ENCODE measurements around the gene CASP9. TPM values are rescaled to one million over a fixed set of nuclear protein-coding genes. Genes with fewer than 3 reads are reported as not detected.

Gene CASP9
- 15.5 TPM for polyA plus RNA-seq (2013, experiment 1 of 4)
- polyA plus RNA-seq (2013, experiment 2 of 4), result 19.8 TPM
- 13.4 TPM for polyA plus RNA-seq (2013, experiment 3 of 4)
- 16.2 TPM for polyA plus RNA-seq (2013, experiment 4 of 4)

- Histone ChIP-seq H3K27ac (ENCODE audit: insufficient read depth, low read depth, low read length, poor library complexity, severe bottlenecking) (peak within 1 kb of the TSS; percentile 98), H3K4me1 (ENCODE audit: control insufficient read depth, insufficient read depth, low read length) (peaks cover 16% of the 10 kb centered on the region), H3K36me3 (ENCODE audit: control insufficient read depth, insufficient read depth, low read length) (no peaks in the 10 kb centered on the region), H3K9me3 (ENCODE audit: control insufficient read depth, low read length) (no peaks in the 10 kb centered on the region), H3K4me3 (ENCODE audit: insufficient read depth, low read depth, low read length) (peak within 1 kb of the TSS; percentile 80), H3K27me3 (ENCODE audit: control insufficient read depth, insufficient read depth, low read length, poor library complexity, severe bottlenecking) (no peaks in the 10 kb centered on the region)
- WGBS, 2 experiments, result 0 to 1% methylated on average over 27 of the region's 27 CpGs
Observed at GRCh38 chr1:15524021-15524282, at the start of gene CASP9. CASP9 (minus strand) TSS chr1:15524215; CDS start chr1:15524200, 15 bp downstream.

GRCh38 chr1:15573477-15573876, 49.5 kb upstream of the CASP9 start:
- H3K4me3 ChIP-seq (ENCODE audit: insufficient read depth, low read depth, low read length), result no peak overlapping the region
- no peaks in the 10 kb centered on the region for H3K9me3 ChIP-seq (ENCODE audit: control insufficient read depth, low read length)
- peaks cover 3% of the 10 kb centered on the region for H3K36me3 ChIP-seq (ENCODE audit: control insufficient read depth, insufficient read depth, low read length)
- 62 to 69% methylated on average over 9 of the region's 9 CpGs for WGBS, 2 experiments
- peaks cover 1% of the 10 kb centered on the region for H3K4me1 ChIP-seq (ENCODE audit: control insufficient read depth, insufficient read depth, low read length)
- H3K27ac ChIP-seq (ENCODE audit: insufficient read depth, low read depth, low read length, poor library complexity, severe bottlenecking), result no peak overlapping the region
- H3K27me3 ChIP-seq (ENCODE audit: control insufficient read depth, insufficient read depth, low read length, poor library complexity, severe bottlenecking), result no peaks in the 10 kb centered on the region

GRCh38 chr1:15571266-15571665, 47.3 kb upstream of the CASP9 start:
- no peaks in the 10 kb centered on the region for H3K27me3 ChIP-seq (ENCODE audit: control insufficient read depth, insufficient read depth, low read length, poor library complexity, severe bottlenecking)
- H3K9me3 ChIP-seq (ENCODE audit: control insufficient read depth, low read length), result no peaks in the 10 kb centered on the region
- no peak overlapping the region for H3K27ac ChIP-seq (ENCODE audit: insufficient read depth, low read depth, low read length, poor library complexity, severe bottlenecking)
- H3K4me3 ChIP-seq (ENCODE audit: insufficient read depth, low read depth, low read length), result no peak overlapping the region
- H3K4me1 ChIP-seq (ENCODE audit: control insufficient read depth, insufficient read depth, low read length), result no peaks in the 10 kb centered on the region
- H3K36me3 ChIP-seq (ENCODE audit: control insufficient read depth, insufficient read depth, low read length), result peaks cover 23% of the 10 kb centered on the region

GRCh38 chr1:15570861-15571260, 46.8 kb upstream of the CASP9 start:
- peaks cover 24% of the 10 kb centered on the region for H3K36me3 ChIP-seq (ENCODE audit: control insufficient read depth, insufficient read depth, low read length)
- WGBS, 2 experiments, result 96 to 100% methylated on average over 1 of the region's 1 CpG
- H3K4me1 ChIP-seq (ENCODE audit: control insufficient read depth, insufficient read depth, low read length), result no peaks in the 10 kb centered on the region
- H3K4me3 ChIP-seq (ENCODE audit: insufficient read depth, low read depth, low read length), result no peak overlapping the region
- H3K9me3 ChIP-seq (ENCODE audit: control insufficient read depth, low read length), result no peaks in the 10 kb centered on the region
- H3K27me3 ChIP-seq (ENCODE audit: control insufficient read depth, insufficient read depth, low read length, poor library complexity, severe bottlenecking), result no peaks in the 10 kb centered on the region
- H3K27ac ChIP-seq (ENCODE audit: insufficient read depth, low read depth, low read length, poor library complexity, severe bottlenecking), result no peak overlapping the region

DNA sequence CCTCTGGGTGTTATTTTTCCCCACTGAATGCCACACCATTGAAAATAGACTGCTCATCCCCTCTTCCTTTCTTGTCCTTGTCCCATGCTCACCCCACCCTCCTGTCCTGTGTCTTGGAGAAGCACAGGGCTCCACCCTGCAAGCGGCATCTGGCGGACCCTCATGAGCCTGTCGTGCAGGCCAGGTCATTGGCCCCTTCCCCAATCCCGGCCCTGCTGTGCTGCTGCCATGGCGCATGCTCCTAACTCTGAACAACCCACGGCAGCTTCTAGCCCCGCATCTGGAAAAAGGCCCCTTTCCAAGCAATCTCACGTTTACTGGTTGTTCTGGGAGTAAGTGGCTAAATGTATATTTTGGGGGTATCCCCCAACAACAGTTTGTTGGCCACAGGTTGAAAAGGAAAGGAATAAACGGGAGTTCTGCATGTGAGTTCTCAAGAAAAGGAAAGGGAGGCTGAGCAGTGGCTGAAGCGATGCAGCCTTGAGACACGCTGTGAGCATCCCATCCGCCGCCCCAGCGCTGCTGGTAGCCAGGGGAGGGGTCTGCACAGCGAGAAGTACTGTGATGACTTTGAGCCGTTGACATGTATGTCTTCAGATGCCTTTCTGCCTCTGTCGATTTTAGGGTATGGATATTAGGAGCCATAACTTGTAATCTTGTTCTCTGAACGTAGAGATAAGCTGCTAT, 44.5 kb upstream of the CASP9 start:
- Histone ChIP-seq H3K9me3 (ENCODE audit: control insufficient read depth, low read length) (no peaks in the 10 kb centered on the region), H3K27ac (ENCODE audit: insufficient read depth, low read depth, low read length, poor library complexity, severe bottlenecking) (no peak overlapping the region), H3K4me1 (ENCODE audit: control insufficient read depth, insufficient read depth, low read length) (no peaks in the 10 kb centered on the region), H3K27me3 (ENCODE audit: control insufficient read depth, insufficient read depth, low read length, poor library complexity, severe bottlenecking) (no peaks in the 10 kb centered on the region), H3K36me3 (ENCODE audit: control insufficient read depth, insufficient read depth, low read length) (peaks cover 30% of the 10 kb centered on the region), H3K4me3 (ENCODE audit: insufficient read depth, low read depth, low read length) (no peak overlapping the region)
- WGBS, 2 experiments, result 96 to 97% methylated on average over 18 of the region's 18 CpGs

DNA sequence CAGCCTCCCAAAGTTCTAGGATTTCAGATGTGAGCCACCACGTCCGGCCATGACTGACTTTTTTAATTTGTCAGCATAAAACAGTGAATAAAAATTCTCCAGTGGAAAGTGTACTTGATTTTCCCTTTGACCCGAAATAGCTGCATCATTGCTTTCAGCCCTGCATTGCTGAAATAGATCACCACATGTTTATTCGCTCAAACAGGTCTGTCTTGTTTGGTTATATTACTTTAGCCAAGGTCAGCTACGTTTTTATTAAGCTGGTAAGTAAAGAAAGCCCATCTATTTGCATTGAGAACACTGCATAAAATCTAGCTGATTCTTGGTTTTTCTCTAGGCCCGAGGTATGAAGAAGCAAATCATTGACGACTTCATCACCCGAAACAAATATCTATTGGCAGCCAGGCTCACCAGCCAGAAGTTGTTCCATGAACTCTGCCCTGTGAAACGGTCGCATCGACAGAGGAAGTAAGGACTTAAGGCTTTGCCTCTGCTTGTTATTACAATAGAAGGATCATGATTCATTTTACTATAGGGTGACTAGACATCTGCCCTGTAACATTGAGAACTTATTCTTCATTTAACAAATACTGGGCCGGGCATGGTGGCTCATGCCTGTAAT, 35.3 kb upstream of the CASP9 start:
- Histone ChIP-seq H3K9me3 (ENCODE audit: control insufficient read depth, low read length) (no peaks in the 10 kb centered on the region), H3K27ac (ENCODE audit: insufficient read depth, low read depth, low read length, poor library complexity, severe bottlenecking) (no peak overlapping the region), H3K36me3 (ENCODE audit: control insufficient read depth, insufficient read depth, low read length) (peaks cover 10% of the 10 kb centered on the region), H3K4me3 (ENCODE audit: insufficient read depth, low read depth, low read length) (no peak overlapping the region), H3K27me3 (ENCODE audit: control insufficient read depth, insufficient read depth, low read length, poor library complexity, severe bottlenecking) (no peaks in the 10 kb centered on the region), H3K4me1 (ENCODE audit: control insufficient read depth, insufficient read depth, low read length) (no peaks in the 10 kb centered on the region)
- 95 to 96% methylated on average over 12 of the region's 12 CpGs for WGBS, 2 experiments

DNA sequence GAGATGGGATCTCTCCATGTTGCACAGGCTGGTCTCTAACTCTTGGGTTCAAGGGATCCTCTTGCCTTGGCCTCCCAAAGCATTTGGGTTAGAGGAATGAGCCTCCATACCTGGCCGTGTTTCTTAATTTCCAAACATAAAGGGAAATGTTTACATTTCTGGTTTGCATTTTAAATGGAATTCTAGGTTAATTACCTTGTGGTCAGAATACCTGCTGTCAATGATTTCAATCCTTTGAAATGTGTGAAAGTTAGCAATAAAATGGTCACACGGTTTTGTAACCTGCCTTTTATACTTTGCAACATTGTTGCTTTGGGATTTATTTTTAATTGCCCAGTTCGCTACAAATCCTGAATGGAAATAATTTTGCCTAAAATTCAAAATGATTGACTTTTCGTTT, 34.5 kb upstream of the CASP9 start:
- peaks cover 10% of the 10 kb centered on the region for H3K36me3 ChIP-seq (ENCODE audit: control insufficient read depth, insufficient read depth, low read length)

GRCh38 chr1:15557594-15557993, 33.6 kb upstream of the CASP9 start:
- H3K27me3 ChIP-seq (ENCODE audit: control insufficient read depth, insufficient read depth, low read length, poor library complexity, severe bottlenecking), result no peaks in the 10 kb centered on the region
- WGBS, 2 experiments, result 89 to 94% methylated on average over 2 of the region's 2 CpGs
- no peak overlapping the region for H3K4me3 ChIP-seq (ENCODE audit: insufficient read depth, low read depth, low read length)
- no peak overlapping the region for H3K27ac ChIP-seq (ENCODE audit: insufficient read depth, low read depth, low read length, poor library complexity, severe bottlenecking)
- H3K9me3 ChIP-seq (ENCODE audit: control insufficient read depth, low read length), result no peaks in the 10 kb centered on the region
- peaks cover 10% of the 10 kb centered on the region for H3K36me3 ChIP-seq (ENCODE audit: control insufficient read depth, insufficient read depth, low read length)
- H3K4me1 ChIP-seq (ENCODE audit: control insufficient read depth, insufficient read depth, low read length), result no peaks in the 10 kb centered on the region

More for the DNA sequence above, 34.5 kb upstream of the CASP9 start:
- no peak overlapping the region for H3K4me3 ChIP-seq (ENCODE audit: insufficient read depth, low read depth, low read length)
- H3K9me3 ChIP-seq (ENCODE audit: control insufficient read depth, low read length), result no peaks in the 10 kb centered on the region
- 93 to 97% methylated on average over 4 of the region's 4 CpGs for WGBS, 2 experiments
- H3K27ac ChIP-seq (ENCODE audit: insufficient read depth, low read depth, low read length, poor library complexity, severe bottlenecking), result no peak overlapping the region
- no peaks in the 10 kb centered on the region for H3K4me1 ChIP-seq (ENCODE audit: control insufficient read depth, insufficient read depth, low read length)
- H3K27me3 ChIP-seq (ENCODE audit: control insufficient read depth, insufficient read depth, low read length, poor library complexity, severe bottlenecking), result no peaks in the 10 kb centered on the region

- Histone ChIP-seq H3K4me3 (ENCODE audit: insufficient read depth, low read depth, low read length) (no peak overlapping the region), H3K4me1 (ENCODE audit: control insufficient read depth, insufficient read depth, low read length) (no peaks in the 10 kb centered on the region), H3K27ac (ENCODE audit: insufficient read depth, low read depth, low read length, poor library complexity, severe bottlenecking) (no peak overlapping the region), H3K9me3 (ENCODE audit: control insufficient read depth, low read length) (no peaks in the 10 kb centered on the region), H3K27me3 (ENCODE audit: control insufficient read depth, insufficient read depth, low read length, poor library complexity, severe bottlenecking) (no peaks in the 10 kb centered on the region), H3K36me3 (ENCODE audit: control insufficient read depth, insufficient read depth, low read length) (peaks cover 5% of the 10 kb centered on the region)
- 92 to 95% methylated on average over 2 of the region's 2 CpGs for WGBS, 2 experiments
Observed at GRCh38 chr1:15557008-15557407, 33.0 kb upstream of the CASP9 start.

DNA sequence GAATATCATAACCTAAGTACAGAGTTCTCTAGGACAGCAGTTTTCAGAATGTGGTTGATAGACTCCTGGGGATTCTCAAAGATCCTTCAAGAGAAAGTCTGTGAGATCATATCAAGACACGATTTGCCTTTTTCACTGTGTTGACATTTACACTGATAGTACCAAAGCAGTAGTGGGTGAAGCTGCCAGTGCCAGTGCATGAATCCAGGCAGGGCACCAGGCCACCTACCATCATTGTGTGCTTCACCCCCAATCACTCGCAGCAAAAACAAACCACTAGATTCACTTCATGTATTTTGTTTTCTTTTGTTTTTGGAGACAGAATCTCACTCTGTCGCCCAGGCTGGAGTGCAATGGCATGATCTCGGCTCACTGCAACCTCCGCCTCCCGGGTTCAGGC, 26.6 kb upstream of the CASP9 start:
- Histone ChIP-seq H3K4me3 (ENCODE audit: insufficient read depth, low read depth, low read length) (no peak overlapping the region), H3K27me3 (ENCODE audit: control insufficient read depth, insufficient read depth, low read length, poor library complexity, severe bottlenecking) (no peaks in the 10 kb centered on the region), H3K4me1 (ENCODE audit: control insufficient read depth, insufficient read depth, low read length) (no peaks in the 10 kb centered on the region), H3K27ac (ENCODE audit: insufficient read depth, low read depth, low read length, poor library complexity, severe bottlenecking) (no peak overlapping the region), H3K9me3 (ENCODE audit: control insufficient read depth, low read length) (no peaks in the 10 kb centered on the region), H3K36me3 (ENCODE audit: control insufficient read depth, insufficient read depth, low read length) (peaks cover 21% of the 10 kb centered on the region)
- 94 to 97% methylated on average over 6 of the region's 6 CpGs for WGBS, 2 experiments
